ENCODE data around the gene SLC27A5. TPM values are rescaled to one million over a fixed set of nuclear protein-coding genes. Genes with fewer than 3 reads are reported as not detected.
A peak's percentile ranks its signal among the peaks of the same experiment; 100 is the strongest.

SLC27A5 gene
- total and polyA plus RNA-seq, 2 of the 4 experiments (the other 2 are of a cell fraction), result 7.7 to 11.2 TPM

GRCh38 chr19:58519355-58520256 lies 7.8 kb upstream of the SLC27A5 start, which contains the start of gene ZBTB45 (continued):
- TF ChIP-seq ELK1 (IDR thresholded peaks at IDR 0.05; ENCODE audit: borderline replicate concordance, low read depth, low read length), result no peak
- no peak for TF ChIP-seq NFE2L2 (IDR thresholded peaks at IDR 0.05; ENCODE audit: low read depth, low read length)

GRCh38 chr19:58519087-58519354 lies 7.2 kb upstream of the SLC27A5 start:
- Histone ChIP-seq H3K27me3 (ENCODE audit: control insufficient read depth, insufficient read depth, low read length) (no peaks in the 10 kb centered on the region), H3K18ac (ENCODE audit: low read depth, low read length) (peak overlapping the region; percentile 67), H3K56ac (ENCODE audit: extremely low read depth, insufficient read depth, low read length) (peak overlapping the region; percentile 80; the same call in 1 of the 2 replicates), H3K9me1 (ENCODE audit: insufficient read depth, low read length) (peaks cover 11% of the 10 kb centered on the region), H3K4ac (ENCODE audit: low read depth, low read length) (peak overlapping the region; percentile 85), H2BK5ac (ENCODE audit: low read depth, low read length, poor library complexity, severe bottlenecking) (peak overlapping the region; percentile 84), H3K36me3 (ENCODE audit: control insufficient read depth, insufficient read depth, low read length) (peaks cover 16% of the 10 kb centered on the region), H4K20me1 (ENCODE audit: insufficient read depth, low read length) (peaks cover 26% of the 10 kb centered on the region), H4K5ac (ENCODE audit: low read depth, low read length) (peak overlapping the region; percentile 66), H4K91ac (ENCODE audit: insufficient read depth, low read depth, low read length) (peak overlapping the region; percentile 93), H3K9ac (ENCODE audit: low read depth, low read length) (peak overlapping the region; percentile 96), H3K9me3 (ENCODE audit: control insufficient read depth, insufficient read depth, low read length) (no peaks in the 10 kb centered on the region), H2AK9ac (replicated peaks; ENCODE audit: low read depth, low read length, poor library complexity) (peak overlapping the region; percentile 98), H2BK15ac (ENCODE audit: low read depth, low read length) (no peak overlapping the region), H3K14ac (replicated peaks; ENCODE audit: low read depth, low read length) (peak overlapping the region; percentile 80), H3K4me3 (ENCODE audit: insufficient read depth, low read depth, low read length) (peak overlapping the region; percentile 69), H3K4me2 (ENCODE audit: low read depth, low read length) (peak overlapping the region; percentile 94), H4K8ac (ENCODE audit: low read depth in 2 of 2, low read length in 2 of 2) (peak overlapping the region; percentile 87 to 93), H2AFZ (replicated peaks; ENCODE audit: low read length, poor library complexity) (peak overlapping the region; percentile 98), H3K23ac (ENCODE audit: low read depth, low read length) (peak overlapping the region; percentile 68; the same call in 1 of the 2 replicates), H3K79me1 (ENCODE audit: low read depth in 1 of 2, low read length in 2 of 2) (peaks cover 0 to 48% of the 10 kb centered on the region in 2 experiments; a peak in 3 of 4 replicates), H2BK20ac (ENCODE audit: low read depth, low read length) (no peak overlapping the region), H2BK120ac (ENCODE audit: low read depth, low read length) (peak overlapping the region; percentile 42; the same call in 1 of the 2 replicates), H2AK5ac (ENCODE audit: low read depth, low read length) (peak overlapping the region; percentile 81), H3K4me1 (ENCODE audit: control insufficient read depth, insufficient read depth, low read length) (peaks cover 6% of the 10 kb centered on the region), H3K27ac (ENCODE audit: insufficient read depth, low read length) (peak overlapping the region; percentile 93)
- in situ Hi-C loops (cut with MboI; ENCODE audit: low sequenced_read_pairs) (no loop called here), intact Hi-C loops (cut with micrococcal nuclease) (loop anchor here (1.0 to 5.0 kb wide), 3 partner anchors 20 to 212 kb away; partner anchors contain the start of genes ERVK3-1 and MZF1), dilution Hi-C loops (cut with HindIII; ENCODE audit: low sequenced_read_pairs, unreplicated experiment) (no loop called here)
- DNase-seq (peak; percentile 74), ATAC-seq (ENCODE audit: low read depth) (peak; percentile 61)
- ChIA-PET POLR2A (ENCODE audit: unreplicated experiment) (interaction anchor here (1.5 kb wide), 1 partner anchor 25 kb away, joined by 6 read pairs; the partner anchor contains the start of gene TRIM28), CTCF (interaction anchor here (0.6 to 1.1 kb wide), 2 partner anchors 13 to 25 kb away, joined by 4 to 6 read pairs; partner anchors contain the start of gene TRIM28)
- no TSS peak for BruUV-seq (replicated peaks)
- no CpG with 5 or more reads among the region's 14 CpGs for WGBS, 2 experiments (ENCODE audit: extremely low coverage in 2 of 2, insufficient read length in 1 of 2)
- peak; percentile 71 for TF ChIP-seq CTCF (conservative IDR thresholded peaks at IDR 0.05; ENCODE audit: low read depth, low read length)
- TF ChIP-seq NFE2L2 (IDR thresholded peaks at IDR 0.05; ENCODE audit: low read depth, low read length), result no peak
- TF ChIP-seq RAD21 (IDR thresholded peaks at IDR 0.05; ENCODE audit: low read length), result peak; percentile 48
- no peak for TF ChIP-seq CEBPB (IDR thresholded peaks at IDR 0.05; ENCODE audit: low read depth, low read length)
- peak; percentile 54 for TF ChIP-seq SMC3 (IDR thresholded peaks at IDR 0.05; ENCODE audit: low read depth, low read length)
- TF ChIP-seq RCOR1 (IDR thresholded peaks at IDR 0.05; ENCODE audit: insufficient replicate concordance, low read length), result no peak
- no peak for TF ChIP-seq FOS (IDR thresholded peaks at IDR 0.05; ENCODE audit: low read depth, low read length)
- TF ChIP-seq MAZ (IDR thresholded peaks at IDR 0.05; ENCODE audit: borderline replicate concordance, low read depth, low read length), result peak; percentile 14; the same call in 1 of the 2 replicates
- no peak for TF ChIP-seq CHD1 (IDR thresholded peaks at IDR 0.05; ENCODE audit: low read depth, low read length)
- no peak for TF ChIP-seq ELK1 (IDR thresholded peaks at IDR 0.05; ENCODE audit: borderline replicate concordance, low read depth, low read length)
